GM19238 (cell line): ENCODE data around the gene TMEM179.
"Not testable (repeated sequence)": the region's sequence is repeated elsewhere in the genome, so short reads cannot be mapped to it uniquely, and the experiment has no call there.

ENCODE experiments used
- DNase-seq: peaks from one replicate; pipeline ENCODE4 v3.0.0; 2011; ENCODE audit warnings: low spot score; ENCODE audit not compliant: insufficient read length

TMEM179 gene

GRCh38 chr14:104638190-104638589 lies 33.6 kb upstream of the TMEM179 start:
- no peak for DNase-seq

- no peak for DNase-seq
Observed at GRCh38 chr14:104637546-104638003, 33.0 kb upstream of the TMEM179 start.

- not testable (repeated sequence) for DNase-seq
Observed at GRCh38 chr14:104636846-104637545, 32.4 kb upstream of the TMEM179 start.

GRCh38 chr14:104636131-104636530 lies 31.6 kb upstream of the TMEM179 start:
- DNase-seq: no peak

GRCh38 chr14:104635717-104636116 lies 31.1 kb upstream of the TMEM179 start:
- DNase-seq: no peak

GRCh38 chr14:104634886-104635570 lies 30.5 kb upstream of the TMEM179 start:
- DNase-seq: no peak

GRCh38 chr14:104634138-104634760 lies 29.7 kb upstream of the TMEM179 start:
- no peak for DNase-seq

GRCh38 chr14:104633276-104634137 lies 28.9 kb upstream of the TMEM179 start:
- no peak for DNase-seq

GRCh38 chr14:104632781-104633180 lies 28.2 kb upstream of the TMEM179 start:
- DNase-seq: no peak

- DNase-seq: no peak
Observed at GRCh38 chr14:104624939-104625338, 20.4 kb upstream of the TMEM179 start.

GRCh38 chr14:104614126-104614812 lies 9.7 kb upstream of the TMEM179 start:
- DNase-seq: no peak

- DNase-seq: no peak
Observed at GRCh38 chr14:104611881-104612280, 7.3 kb upstream of the TMEM179 start.

GRCh38 chr14:104610749-104611310 lies 6.3 kb upstream of the TMEM179 start:
- no peak for DNase-seq

- no peak for DNase-seq
Observed at GRCh38 chr14:104609666-104610065, 5.1 kb upstream of the TMEM179 start.

GRCh38 chr14:104603711-104604401 lies 716 bp downstream of the TMEM179 start:
- no peak for DNase-seq

GRCh38 chr14:104602933-104603325 lies 1.6 kb downstream of the TMEM179 start:
- DNase-seq: no peak

- DNase-seq: no peak
Observed at GRCh38 chr14:104602315-104602932, 2.1 kb downstream of the TMEM179 start.

- DNase-seq: no peak
Observed at GRCh38 chr14:104601786-104602185, 2.8 kb downstream of the TMEM179 start.

- DNase-seq: no peak
Observed at GRCh38 chr14:104600805-104601204, 3.8 kb downstream of the TMEM179 start.
